IMR-90 (cell line): ENCODE measurements around the gene COL17A1.

Experiments used
- CTCF ChIP-seq: conservative IDR thresholded peaks from 2 replicates; pipeline ENCODE4 v1.5.1; 2012; ENCODE audit warnings: mild to moderate bottlenecking, low read depth, low read length, improper control_type of control experiment
- FOS ChIP-seq: fragments of 150-350 bp; IDR thresholded peaks from 2 replicates; pipeline ENCODE4 v1.6.1; 2016; ENCODE audit warnings: low read depth, low read length
- POLR2A ChIP-seq: IDR thresholded peaks from 2 replicates; pipeline ENCODE4 v1.6.1; 2012; ENCODE audit warnings: mild to moderate bottlenecking, low read depth, low read length
- RAD21 ChIP-seq: IDR thresholded peaks from 2 replicates; pipeline ENCODE4 v1.6.1; 2012; ENCODE audit warnings: low read length, improper control_type of control experiment
- RFX5 ChIP-seq: IDR thresholded peaks from 2 replicates; pipeline ENCODE4 v1.8.0; 2012; ENCODE audit warnings: low read depth, mild to moderate bottlenecking, low read length, moderate library complexity
- SMC3 ChIP-seq: fragments of 150-350 bp; IDR thresholded peaks from 2 replicates; pipeline ENCODE4 v1.6.1; 2016; ENCODE audit warnings: low read depth, mild to moderate bottlenecking, antibody characterized with exemption, low read length, moderate library complexity
- USF2 ChIP-seq: fragments of 150-350 bp; IDR thresholded peaks from 2 replicates; pipeline ENCODE4 v1.6.1; 2017; ENCODE audit warnings: mild to moderate bottlenecking, antibody characterized with exemption, low read length, low read depth

GRCh38 chr10:104036518-104037260 is 49.0 kb downstream of the COL17A1 start:
- no peak for TF ChIP-seq POLR2A
- no peak for TF ChIP-seq SMC3
- no peak for TF ChIP-seq CTCF
- TF ChIP-seq USF2 = no peak
- no peak for TF ChIP-seq FOS
- TF ChIP-seq RFX5 = no peak
- no peak for TF ChIP-seq RAD21
